Measurements from ENCODE around the gene GBF1.

GBF1 gene

GRCh38 chr10:102409604-102410428 is 164.5 kb downstream of the GBF1 start:
- DNase-seq (ENCODE audit: low spot score) = no peak

- DNase-seq (ENCODE audit: low spot score) = no peak
These were observed 165.2 kb downstream of the GBF1 start for GRCh38 chr10:102410429-102411073.

- DNase-seq (ENCODE audit: low spot score) = no peak
These were observed 166.3 kb downstream of the GBF1 start for GRCh38 chr10:102411341-102412255.

- no peak for DNase-seq (ENCODE audit: low spot score)
These were observed 167.0 kb downstream of the GBF1 start for GRCh38 chr10:102412293-102412692.

- no peak for DNase-seq (ENCODE audit: low spot score)
These were observed 167.8 kb downstream of the GBF1 start for GRCh38 chr10:102413053-102413705.

- no peak for DNase-seq (ENCODE audit: low spot score)
These were observed 168.7 kb downstream of the GBF1 start for GRCh38 chr10:102413806-102414561.

- DNase-seq (ENCODE audit: low spot score) = no peak
These were observed 169.4 kb downstream of the GBF1 start for GRCh38 chr10:102414749-102415148.

- DNase-seq (ENCODE audit: low spot score) = no peak
These were observed 171.0 kb downstream of the GBF1 start for GRCh38 chr10:102416283-102416682.

- no peak for DNase-seq (ENCODE audit: low spot score)
These were observed 171.4 kb downstream of the GBF1 start for GRCh38 chr10:102416695-102417094.

GRCh38 chr10:102418622-102419268 is 173.4 kb downstream of the GBF1 start, which contains the start of gene PSD:
Gene PSD, minus strand, starts transcription at chr10:102418785. Its CDS starts 1,747 bp downstream, at chr10:102417038.
- no peak for DNase-seq (ENCODE audit: low spot score)

- peak; percentile 65 for DNase-seq (ENCODE audit: low spot score)
These were observed 174.2 kb downstream of the GBF1 start for GRCh38 chr10:102419269-102420180.

GRCh38 chr10:102420181-102420713 is 174.9 kb downstream of the GBF1 start:
- no peak for DNase-seq (ENCODE audit: low spot score)

- DNase-seq (ENCODE audit: low spot score) = peak; percentile 99
These were observed 175.6 kb downstream of the GBF1 start, which contains the start of gene FBXL15 for GRCh38 chr10:102420714-102421506. Gene FBXL15, plus strand, starts transcription at chr10:102420836. Its CDS starts 294 bp downstream, at chr10:102421130.

- DNase-seq (ENCODE audit: low spot score) = no peak
These were observed 176.1 kb downstream of the GBF1 start for GRCh38 chr10:102421507-102421756.

GRCh38 chr10:102421757-102422512 is 176.6 kb downstream of the GBF1 start:
- no peak for DNase-seq (ENCODE audit: low spot score)

- peak; percentile 78 for DNase-seq (ENCODE audit: low spot score)
These were observed 177.3 kb downstream of the GBF1 start for GRCh38 chr10:102422545-102423129.

GRCh38 chr10:102423372-102423968 is 178.1 kb downstream of the GBF1 start:
- no peak for DNase-seq (ENCODE audit: low spot score)
